ENCODE results near the gene PLA1A. TPM values are rescaled to one million over a fixed set of nuclear protein-coding genes. Genes with fewer than 3 reads are reported as not detected.

Gene PLA1A
- polyA plus RNA-seq, 1 experiment: not detected

- TF ChIP-seq CTCF (IDR thresholded peaks at IDR 0.05; ENCODE audit: low read depth, low read length): no peak
- POLR2A ChIA-PET: no interaction called here
- no peaks in the 10 kb centered on the region for H3K9me3 ChIP-seq (ENCODE audit: control insufficient read depth, insufficient read depth, low read length)
- DNase-seq (ENCODE audit: low read depth, low spot score): no peak
- H3K27me3 ChIP-seq (ENCODE audit: control insufficient read depth, insufficient read depth, low read length): peaks cover 18% of the 10 kb centered on the region
- CTCF ChIA-PET: no interaction called here
- H3K27ac ChIP-seq (ENCODE audit: low read depth, low read length): no peak overlapping the region
- H3K4me3 ChIP-seq (ENCODE audit: low read depth, low read length): no peak overlapping the region
These were observed 26.5 kb downstream of the PLA1A start for GRCh38 chr3:119624002-119624720.

DNA sequence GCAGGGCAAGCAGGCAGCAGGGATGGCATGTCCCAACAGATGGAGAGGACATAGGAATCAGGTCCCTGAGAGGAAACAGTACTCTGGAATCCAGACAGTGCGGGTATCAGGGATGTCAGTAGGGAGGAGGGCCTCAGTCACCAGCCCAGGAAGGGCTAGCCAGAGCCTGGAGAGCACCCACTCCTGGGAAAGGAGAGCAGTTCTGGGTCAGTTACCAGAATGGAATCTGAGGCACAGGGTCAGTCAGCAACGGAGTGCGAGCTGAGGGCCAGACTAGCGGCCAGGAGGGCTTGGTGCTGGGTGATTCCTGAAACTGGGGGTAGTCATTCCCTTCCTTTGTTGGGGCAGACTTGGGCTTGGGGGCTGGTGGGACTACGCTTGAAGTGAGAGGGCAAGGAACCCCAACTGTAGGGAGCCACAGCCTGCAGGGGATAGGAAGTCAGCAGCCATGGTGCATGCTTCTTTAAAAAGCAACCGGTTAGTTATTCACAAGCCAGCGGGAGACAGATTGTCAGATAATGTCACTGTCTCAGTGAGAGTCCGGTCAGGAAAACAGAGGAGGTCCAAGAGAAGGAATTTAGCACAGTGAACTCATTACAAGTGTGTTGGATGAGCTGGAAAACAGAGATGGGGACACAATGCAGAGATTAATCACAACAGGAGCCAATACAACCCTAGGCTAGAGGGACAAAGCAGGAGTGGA is 27.9 kb downstream of the PLA1A start:
- no peak for TF ChIP-seq CTCF (IDR thresholded peaks at IDR 0.05; ENCODE audit: low read depth, low read length)
- Histone ChIP-seq H3K27ac (ENCODE audit: low read depth, low read length) (no peak overlapping the region), H3K9me3 (ENCODE audit: control insufficient read depth, insufficient read depth, low read length) (no peaks in the 10 kb centered on the region), H3K27me3 (ENCODE audit: control insufficient read depth, insufficient read depth, low read length) (peaks cover 16% of the 10 kb centered on the region), H3K4me3 (ENCODE audit: low read depth, low read length) (no peak overlapping the region)
- ChIA-PET CTCF (no interaction called here), POLR2A (no interaction called here)
- no peak for DNase-seq (ENCODE audit: low read depth, low spot score)

- Histone ChIP-seq H3K27me3 (ENCODE audit: control insufficient read depth, insufficient read depth, low read length) (peaks cover 13% of the 10 kb centered on the region), H3K9me3 (ENCODE audit: control insufficient read depth, insufficient read depth, low read length) (no peaks in the 10 kb centered on the region), H3K27ac (ENCODE audit: low read depth, low read length) (no peak overlapping the region), H3K4me3 (ENCODE audit: low read depth, low read length) (no peak overlapping the region)
- POLR2A ChIA-PET: no interaction called here
- CTCF ChIA-PET: no interaction called here
- DNase-seq (ENCODE audit: low read depth, low spot score): no peak
- no peak for TF ChIP-seq CTCF (IDR thresholded peaks at IDR 0.05; ENCODE audit: low read depth, low read length)
These were observed 28.5 kb downstream of the PLA1A start for GRCh38 chr3:119626196-119626595.

DNA sequence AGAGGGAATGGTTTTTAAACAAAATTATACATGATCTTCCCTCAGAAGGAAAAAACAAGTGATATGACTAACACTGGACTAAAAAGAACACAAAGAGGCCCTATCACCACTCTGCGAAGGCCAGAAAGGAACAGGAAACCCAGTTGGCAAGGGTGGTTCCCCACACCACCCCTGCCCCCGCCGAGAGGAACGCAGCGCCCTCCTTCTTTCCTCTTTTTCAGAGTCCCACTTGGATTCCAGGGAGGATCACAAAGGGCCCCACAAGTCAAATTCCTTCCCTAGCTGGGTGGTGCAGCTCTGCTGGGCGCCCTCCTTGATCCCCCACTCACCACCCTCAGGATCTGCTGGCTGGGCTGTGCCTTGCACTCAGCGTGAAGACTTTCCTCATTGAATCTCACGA is 29.8 kb downstream of the PLA1A start:
- H3K4me3 ChIP-seq (ENCODE audit: low read depth, low read length): no peak overlapping the region
- H3K9me3 ChIP-seq (ENCODE audit: control insufficient read depth, insufficient read depth, low read length): no peaks in the 10 kb centered on the region
- no peak for DNase-seq (ENCODE audit: low read depth, low spot score)
- TF ChIP-seq CTCF (IDR thresholded peaks at IDR 0.05; ENCODE audit: low read depth, low read length): no peak
- no peak overlapping the region for H3K27ac ChIP-seq (ENCODE audit: low read depth, low read length)
- ChIA-PET POLR2A (no interaction called here), CTCF (no interaction called here)
- peaks cover 13% of the 10 kb centered on the region for H3K27me3 ChIP-seq (ENCODE audit: control insufficient read depth, insufficient read depth, low read length)

DNA sequence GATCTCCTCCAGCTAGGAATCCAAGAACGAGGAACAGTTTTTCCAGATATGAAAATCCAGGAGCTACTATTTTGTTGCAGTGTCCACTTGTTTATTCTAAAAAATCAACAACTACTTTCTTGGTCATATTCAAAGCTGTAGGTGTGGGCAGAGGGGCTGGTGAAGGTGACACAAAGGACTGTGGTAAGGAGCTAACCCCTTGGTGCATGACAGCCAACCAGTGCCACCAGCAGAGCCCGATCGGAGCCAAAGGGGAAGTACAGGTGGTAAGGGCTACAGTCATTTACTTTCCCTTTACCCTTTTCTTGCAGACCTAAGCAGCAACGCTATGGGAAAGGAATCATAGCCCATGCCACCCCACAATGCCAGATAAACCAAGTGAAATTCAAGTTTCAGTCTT is 30.7 kb downstream of the PLA1A start:
- no peak for TF ChIP-seq CTCF (IDR thresholded peaks at IDR 0.05; ENCODE audit: low read depth, low read length)
- no peaks in the 10 kb centered on the region for H3K9me3 ChIP-seq (ENCODE audit: control insufficient read depth, insufficient read depth, low read length)
- H3K27me3 ChIP-seq (ENCODE audit: control insufficient read depth, insufficient read depth, low read length): peaks cover 13% of the 10 kb centered on the region
- POLR2A ChIA-PET: no interaction called here
- H3K27ac ChIP-seq (ENCODE audit: low read depth, low read length): no peak overlapping the region
- DNase-seq (ENCODE audit: low read depth, low spot score): no peak
- CTCF ChIA-PET: no interaction called here
- no peak overlapping the region for H3K4me3 ChIP-seq (ENCODE audit: low read depth, low read length)

Data from AG04450 (cell line).